GM12878 (cell line): ENCODE results near the gene ZFPM1. TPM values are rescaled to one million over a fixed set of nuclear protein-coding genes. Genes with fewer than 3 reads are reported as not detected.

Source experiments
- ATAC-seq: fragments of 200-7000 bp; cut with Tn5 transposase; 3 replicates; pipeline ENCODE4 v1.9.1; 2020; ENCODE audit warnings: mild to moderate bottlenecking, moderate library complexity
- BruUV-seq: library from RNA; stranded (reverse); fragments of 400-500 nt; replicated peaks from 2 replicates; lab custom pipeline; 2021; lab: Mats Ljungman, UMichigan
- CTCF ChIA-PET: fragments of 300-600 bp; sonication (Branson Sonifier 250); formaldehyde crosslinking; extraction: SDS; loops from one replicate; lab custom pipeline; 2021; ENCODE audit warnings: inconsistent platforms; lab: Yijun Ruan, JAX
- POLR2A ChIA-PET: fragments of 350-600 bp; formaldehyde crosslinking; extraction: SDS; loops from one replicate; lab custom pipeline; 2021; ENCODE audit warnings: inconsistent platforms; lab: Charles Lee
- RAD21 ChIA-PET: fragments of 300-600 bp; sonication (Branson Sonifier 250); formaldehyde crosslinking; loops from one replicate; lab custom pipeline; 2023; ENCODE audit warnings: antibody characterized with exemption; ENCODE audit not compliant: unreplicated experiment; lab: Charles Lee
- SMC1A ChIA-PET: fragments of 300-600 bp; sonication (Branson Sonifier 250); formaldehyde crosslinking; loops from one replicate; lab custom pipeline; 2023; ENCODE audit not compliant: unreplicated experiment, uncharacterized antibody; lab: Charles Lee
- DNase-seq: peaks from one replicate; pipeline ENCODE4 v3.0.0-alpha.2; 2011; ENCODE audit warnings: low read depth, low spot score
- FAIRE-seq: peaks from 3 replicates; lab custom pipeline; 2011; peaks lifted over from hg19 to GRCh38; lab: Jason Lieb, UNC
- H2AFZ ChIP-seq: 2 replicates; pipeline ENCODE4 v1.6.0; 2011; ENCODE audit warnings: low read depth, low read length, control low read depth; ENCODE audit not compliant: control insufficient read depth
- H3K27ac ChIP-seq: 2 replicates; pipeline ENCODE4 v1.5.1; 2011; ENCODE audit warnings: control low read depth; ENCODE audit not compliant: control insufficient read depth, insufficient read depth
- H3K27me3 ChIP-seq, 2 experiments: replicated peaks in 1 of 2; 2 replicates each; pipeline versions ENCODE4 v1.6.0 to v1.6.1; 2011; ENCODE audit warnings: low read length in 1 of 2; ENCODE audit not compliant: control insufficient read depth in 2 of 2, insufficient read depth in 2 of 2
- H3K36me3 ChIP-seq, 2 experiments: 2 replicates each; pipeline ENCODE4 v1.5.1; 2011; ENCODE audit warnings: low read length in 1 of 2; ENCODE audit not compliant: control insufficient read depth in 2 of 2, insufficient read depth in 2 of 2
- H3K4me1 ChIP-seq: 2 replicates; pipeline ENCODE4 v1.6.1; 2011; ENCODE audit warnings: mild to moderate bottlenecking, low read length, moderate library complexity, mixed read lengths; ENCODE audit not compliant: control insufficient read depth, insufficient read depth
- H3K4me2 ChIP-seq: 2 replicates; pipeline ENCODE4 v1.6.0; 2011; ENCODE audit warnings: control low read depth; ENCODE audit not compliant: control insufficient read depth, insufficient read depth
- H3K4me3 ChIP-seq: fragments of 200-600 bp; sonication (generic); 2 replicates; pipeline ENCODE4 v1.5.1; 2016
- H3K79me2 ChIP-seq: 2 replicates; pipeline ENCODE4 v1.6.0; 2011; ENCODE audit warnings: low read length; ENCODE audit not compliant: control insufficient read depth, insufficient read depth
- H3K9ac ChIP-seq: 2 replicates; pipeline ENCODE4 v1.8.0; 2011; ENCODE audit warnings: low read length, control low read depth, mixed read lengths; ENCODE audit not compliant: control insufficient read depth, insufficient read depth
- H3K9me3 ChIP-seq: replicated peaks from 3 replicates; pipeline ENCODE4 v1.5.1; 2011; ENCODE audit warnings: mild to moderate bottlenecking, low read length; ENCODE audit not compliant: control insufficient read depth, insufficient read depth
- H4K20me1 ChIP-seq: 2 replicates; pipeline ENCODE4 v1.6.0; 2011; ENCODE audit not compliant: control insufficient read depth, insufficient read depth
- IRF4 ChIP-seq: IDR thresholded peaks from 2 replicates; pipeline ENCODE4 v1.6.1; 2011; ENCODE audit warnings: low read depth, low read length
- MTA3 ChIP-seq: IDR thresholded peaks from 2 replicates; pipeline ENCODE4 v1.6.1; 2012; ENCODE audit warnings: low read length, inconsistent platforms, borderline replicate concordance
- MYB ChIP-seq: fragments of 150-350 bp; IDR thresholded peaks from 2 replicates; pipeline ENCODE4 v1.6.1; 2014; ENCODE audit warnings: mild to moderate bottlenecking, low read depth, low read length, borderline replicate concordance
- NFYB ChIP-seq: IDR thresholded peaks from 2 replicates; pipeline ENCODE4 v1.6.1; 2011; ENCODE audit warnings: low read depth, mild to moderate bottlenecking, low read length, improper control_type of control experiment, moderate library complexity; ENCODE audit not compliant: insufficient read depth
- RB1 ChIP-seq: fragments of 450-650 bp; formaldehyde crosslinking; IDR thresholded peaks from 2 replicates; pipeline ENCODE4 v1.6.1; 2017; ENCODE audit warnings: mild to moderate bottlenecking, borderline replicate concordance
- whole genome bisulfite sequencing: methylation state at CpG from one replicate; pipeline ENCODE4 v1.1.6; 2016; ENCODE audit warnings: low lambda C conversion rate; ENCODE audit not compliant: insufficient replicate concordance, insufficient coverage; ENCODE audit errors: missing lambda C conversion rate; 5-methylcytosine and 5-hydroxymethylcytosine counted together
- in situ Hi-C: fragments of 300-500 bp; cut with MboI; formaldehyde crosslinking; loops from 9 replicates; pipeline ENCODE4 v1.14.3; 2018; ENCODE audit warnings: mixed read lengths
- intact Hi-C: fragments of 100-400 bp; cut with micrococcal nuclease; formaldehyde crosslinking; loops from one replicate; pipeline ENCODE4 v1.14.2; 2022; ENCODE audit not compliant: unreplicated experiment
- polyA plus RNA-seq, 11 experiments: library from polyadenylated mRNA; depleted of rRNA in 4 of 11; unstranded in 6 of 11; stranded (reverse) in 5 of 11; fragments of >200 nt; fragmentation: Nextera tagmentation in 4 of 11; fragmentation: Illumina TruSeq in 1 of 11; extraction: Ambion mirVana in 4 of 11; extraction: Trizol in 1 of 11; gene quantifications; 1 replicate in 1 of 11; 2 replicates in 10 of 11; pipeline versions ENCODE4 v1.2.1 to v1.2.3, GENCODE V29; 2011 to 2016; ENCODE audit warnings: inconsistent platforms in 2 of 11, missing spikeins in 2 of 11, low read depth in 1 of 11
- total RNA-seq, 4 experiments: library from RNA; depleted of rRNA in 3 of 4; stranded (reverse); fragments of >200 nt in 3 of 4; fragmentation: Illumina TruSeq in 1 of 4; extraction: Trizol in 1 of 4; gene quantifications; 2 replicates each; pipeline versions ENCODE4 v1.2.1 to v1.2.3, GENCODE V29; 2013 to 2021
- TF ChIP-seq, protein P1 (sequence below): fragments of 450-650 bp; IDR thresholded peaks from 2 replicates; pipeline ENCODE4 v1.6.1; 2014; ENCODE audit warnings: mild to moderate bottlenecking
- TF ChIP-seq, protein P2 (sequence below): IDR thresholded peaks from 2 replicates; pipeline ENCODE4 v1.6.1; 2011; ENCODE audit warnings: borderline replicate concordance, low read depth, mild to moderate bottlenecking, moderate library complexity, mixed read lengths, low read length; ENCODE audit not compliant: insufficient read depth; ENCODE audit errors: extremely low read length
- TF ChIP-seq, protein P3 (sequence below): fragments of 450-650 bp; IDR thresholded peaks from 2 replicates; pipeline ENCODE4 v1.6.1; 2017; ENCODE audit warnings: mild to moderate bottlenecking
- TF ChIP-seq, protein P4 (sequence below): fragments of 450-650 bp; IDR thresholded peaks from 2 replicates; pipeline ENCODE4 v1.6.1; 2017; ENCODE audit warnings: low read depth, mild to moderate bottlenecking, moderate library complexity
- TF ChIP-seq, protein P5 (sequence below): IDR thresholded peaks from 2 replicates; pipeline ENCODE4 v1.6.1; 2012; ENCODE audit warnings: low read depth, low read length, improper control_type of control experiment

The ZFPM1 gene
- total and polyA plus RNA-seq, 10 of the 15 experiments (the other 5 are each of a cell fraction or from before 2014, with no cell fraction given): 0.02 to 5.1 (median 0.30) TPM

DNA sequence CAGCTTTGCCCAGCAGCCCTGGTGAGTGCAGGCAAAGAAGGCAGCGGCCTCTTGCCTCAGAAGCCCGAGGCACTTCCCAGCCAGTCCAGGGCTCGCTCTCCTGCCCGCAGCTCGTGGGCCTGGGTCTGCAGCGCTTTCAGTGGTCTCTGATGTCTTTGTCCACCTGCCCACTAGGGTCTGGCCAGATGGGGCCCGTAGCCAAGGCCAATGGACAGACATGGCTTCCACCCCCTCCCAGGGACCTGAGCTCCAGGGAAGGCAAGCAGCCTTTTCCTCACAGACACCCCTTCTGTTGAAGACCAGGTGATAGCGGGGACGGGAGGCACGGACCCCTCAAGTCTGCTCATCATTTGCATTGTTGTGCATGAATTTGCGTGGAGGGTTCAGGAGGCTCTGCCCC, 83.4 kb downstream of the ZFPM1 start:
- Histone ChIP-seq H3K79me2 (peaks cover 4% of the 10 kb centered on the region; the same call in 1 of the 2 replicates), H4K20me1 (no peaks in the 10 kb centered on the region), H3K9ac (no peak overlapping the region), H2AFZ (no peak overlapping the region), H3K27me3 (no peaks in the 10 kb centered on the region; a peak in 1 of 4 replicates), H3K4me3 (no peak overlapping the region), H3K36me3 (no peaks in the 10 kb centered on the region), H3K27ac (no peak overlapping the region), H3K9me3 (no peaks in the 10 kb centered on the region; the same call in 2 of the 3 replicates), H3K4me2 (no peak overlapping the region), H3K4me1 (peaks cover 5% of the 10 kb centered on the region)
- WGBS: 59% methylated on average over 11 of the region's 11 CpGs
- POLR2A ChIA-PET: no interaction called here
- DNase-seq (no peak), FAIRE-seq (no peak), ATAC-seq (no peak)
- intact Hi-C loops: no loop called here
- TF ChIP-seq, protein P1, sequence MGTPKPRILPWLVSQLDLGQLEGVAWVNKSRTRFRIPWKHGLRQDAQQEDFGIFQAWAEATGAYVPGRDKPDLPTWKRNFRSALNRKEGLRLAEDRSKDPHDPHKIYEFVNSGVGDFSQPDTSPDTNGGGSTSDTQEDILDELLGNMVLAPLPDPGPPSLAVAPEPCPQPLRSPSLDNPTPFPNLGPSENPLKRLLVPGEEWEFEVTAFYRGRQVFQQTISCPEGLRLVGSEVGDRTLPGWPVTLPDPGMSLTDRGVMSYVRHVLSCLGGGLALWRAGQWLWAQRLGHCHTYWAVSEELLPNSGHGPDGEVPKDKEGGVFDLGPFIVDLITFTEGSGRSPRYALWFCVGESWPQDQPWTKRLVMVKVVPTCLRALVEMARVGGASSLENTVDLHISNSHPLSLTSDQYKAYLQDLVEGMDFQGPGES: no peak
- TF ChIP-seq RB1 (no peak), MTA3 (no peak), IRF4 (no peak), NFYB (no peak), MYB (no peak)
- TF ChIP-seq, protein P2, sequence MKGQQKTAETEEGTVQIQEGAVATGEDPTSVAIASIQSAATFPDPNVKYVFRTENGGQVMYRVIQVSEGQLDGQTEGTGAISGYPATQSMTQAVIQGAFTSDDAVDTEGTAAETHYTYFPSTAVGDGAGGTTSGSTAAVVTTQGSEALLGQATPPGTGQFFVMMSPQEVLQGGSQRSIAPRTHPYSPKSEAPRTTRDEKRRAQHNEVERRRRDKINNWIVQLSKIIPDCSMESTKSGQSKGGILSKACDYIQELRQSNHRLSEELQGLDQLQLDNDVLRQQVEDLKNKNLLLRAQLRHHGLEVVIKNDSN: no peak
- TF ChIP-seq, protein P3, sequence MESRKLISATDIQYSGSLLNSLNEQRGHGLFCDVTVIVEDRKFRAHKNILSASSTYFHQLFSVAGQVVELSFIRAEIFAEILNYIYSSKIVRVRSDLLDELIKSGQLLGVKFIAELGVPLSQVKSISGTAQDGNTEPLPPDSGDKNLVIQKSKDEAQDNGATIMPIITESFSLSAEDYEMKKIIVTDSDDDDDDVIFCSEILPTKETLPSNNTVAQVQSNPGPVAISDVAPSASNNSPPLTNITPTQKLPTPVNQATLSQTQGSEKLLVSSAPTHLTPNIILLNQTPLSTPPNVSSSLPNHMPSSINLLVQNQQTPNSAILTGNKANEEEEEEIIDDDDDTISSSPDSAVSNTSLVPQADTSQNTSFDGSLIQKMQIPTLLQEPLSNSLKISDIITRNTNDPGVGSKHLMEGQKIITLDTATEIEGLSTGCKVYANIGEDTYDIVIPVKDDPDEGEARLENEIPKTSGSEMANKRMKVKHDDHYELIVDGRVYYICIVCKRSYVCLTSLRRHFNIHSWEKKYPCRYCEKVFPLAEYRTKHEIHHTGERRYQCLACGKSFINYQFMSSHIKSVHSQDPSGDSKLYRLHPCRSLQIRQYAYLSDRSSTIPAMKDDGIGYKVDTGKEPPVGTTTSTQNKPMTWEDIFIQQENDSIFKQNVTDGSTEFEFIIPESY: no peak
- TF ChIP-seq, protein P4, sequence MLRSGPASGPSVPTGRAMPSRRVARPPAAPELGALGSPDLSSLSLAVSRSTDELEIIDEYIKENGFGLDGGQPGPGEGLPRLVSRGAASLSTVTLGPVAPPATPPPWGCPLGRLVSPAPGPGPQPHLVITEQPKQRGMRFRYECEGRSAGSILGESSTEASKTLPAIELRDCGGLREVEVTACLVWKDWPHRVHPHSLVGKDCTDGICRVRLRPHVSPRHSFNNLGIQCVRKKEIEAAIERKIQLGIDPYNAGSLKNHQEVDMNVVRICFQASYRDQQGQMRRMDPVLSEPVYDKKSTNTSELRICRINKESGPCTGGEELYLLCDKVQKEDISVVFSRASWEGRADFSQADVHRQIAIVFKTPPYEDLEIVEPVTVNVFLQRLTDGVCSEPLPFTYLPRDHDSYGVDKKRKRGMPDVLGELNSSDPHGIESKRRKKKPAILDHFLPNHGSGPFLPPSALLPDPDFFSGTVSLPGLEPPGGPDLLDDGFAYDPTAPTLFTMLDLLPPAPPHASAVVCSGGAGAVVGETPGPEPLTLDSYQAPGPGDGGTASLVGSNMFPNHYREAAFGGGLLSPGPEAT: no peak
- TF ChIP-seq, protein P5, sequence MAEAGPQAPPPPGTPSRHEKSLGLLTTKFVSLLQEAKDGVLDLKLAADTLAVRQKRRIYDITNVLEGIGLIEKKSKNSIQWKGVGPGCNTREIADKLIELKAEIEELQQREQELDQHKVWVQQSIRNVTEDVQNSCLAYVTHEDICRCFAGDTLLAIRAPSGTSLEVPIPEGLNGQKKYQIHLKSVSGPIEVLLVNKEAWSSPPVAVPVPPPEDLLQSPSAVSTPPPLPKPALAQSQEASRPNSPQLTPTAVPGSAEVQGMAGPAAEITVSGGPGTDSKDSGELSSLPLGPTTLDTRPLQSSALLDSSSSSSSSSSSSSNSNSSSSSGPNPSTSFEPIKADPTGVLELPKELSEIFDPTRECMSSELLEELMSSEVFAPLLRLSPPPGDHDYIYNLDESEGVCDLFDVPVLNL: no peak
- SMC1A ChIA-PET: no interaction called here
- RAD21 ChIA-PET: interaction anchor here (0.8 kb wide), 1 partner anchor 100 kb away, joined by 3 read pairs; no protein-coding TSS in a partner anchor
- in situ Hi-C loops: no loop called here
- CTCF ChIA-PET: interaction anchor here (1.1 to 1.5 kb wide), 3 partner anchors 24 to 93 kb away, joined by 3 to 6 read pairs (median 4); no protein-coding TSS in a partner anchor
- no TSS peak for BruUV-seq
